SK-N-SH (cell line): Measurements from ENCODE around the gene DROSHA. TPM values are rescaled to one million over a fixed set of nuclear protein-coding genes. Genes with fewer than 3 reads are reported as not detected.

ENCODE experiments used
- CTCF ChIA-PET: fragments of 300-600, 350-600 bp; formaldehyde crosslinking; extraction: SDS; loops from one replicate; lab custom pipeline; 2021; lab: Yijun Ruan, JAX
- POLR2A ChIA-PET: fragments of 350-600 bp; sonication (Branson Sonifier 250); formaldehyde crosslinking; extraction: SDS; loops from one replicate; lab custom pipeline; 2020; ENCODE audit warnings: antibody characterized with exemption, inconsistent platforms; lab: Yijun Ruan, JAX
- DNase-seq: peaks from one replicate; pipeline ENCODE4 v3.0.0; 2012
- H2AFZ ChIP-seq: fragments of 200-600 bp; sonication (generic); 2 replicates; pipeline ENCODE4 v1.8.1; 2016; ENCODE audit warnings: antibody characterized with exemption, mild to moderate bottlenecking, low read depth
- H3F3A ChIP-seq: fragments of 200-600 bp; sonication (generic); replicated peaks from 2 replicates; pipeline ENCODE3; 2016; ENCODE audit warnings: antibody characterized with exemption, mild to moderate bottlenecking; ENCODE audit not compliant: insufficient read depth
- H3K27ac ChIP-seq, 2 experiments: fragments of 200-500 bp in 1 of 2; fragments of 200-600 bp in 1 of 2; sonication (Bioruptor generic) in 1 of 2; sonication (generic), shearing (Covaris generic) in 1 of 2; 2 replicates each; pipeline versions ENCODE4 v1.5.1 to v1.6.1; 2014 to 2016; ENCODE audit warnings: low read depth in 2 of 2, inconsistent platforms in 1 of 2, low read length in 1 of 2, mild to moderate bottlenecking in 1 of 2, mixed read lengths in 1 of 2
- H3K27me3 ChIP-seq: fragments of 200-600 bp; sonication (generic), shearing (Covaris generic); 2 replicates; pipeline ENCODE4 v1.6.1; 2016; ENCODE audit warnings: mixed run types; ENCODE audit not compliant: insufficient read depth
- H3K36me3 ChIP-seq, 2 experiments: fragments of 200-500 bp in 1 of 2; fragments of 200-600 bp in 1 of 2; sonication (Bioruptor generic) in 1 of 2; sonication (generic) in 1 of 2; replicated peaks in 1 of 2; 2 replicates each; pipeline versions ENCODE3 to v1.5.1; 2014 to 2016; ENCODE audit warnings: low read length in 1 of 2, mild to moderate bottlenecking in 1 of 2; ENCODE audit not compliant: insufficient read depth in 2 of 2, control insufficient read depth in 1 of 2
- H3K4me1 ChIP-seq, 2 experiments: fragments of 200-500 bp in 1 of 2; fragments of 200-600 bp in 1 of 2; sonication (Bioruptor generic) in 1 of 2; sonication (generic), shearing (Covaris generic) in 1 of 2; 2 replicates each; pipeline versions ENCODE4 v1.5.1 to v1.6.1; 2014 to 2016; ENCODE audit warnings: low read depth in 1 of 2, low read length in 1 of 2, mixed run types in 1 of 2; ENCODE audit not compliant: insufficient read depth in 2 of 2, control insufficient read depth in 1 of 2
- H3K4me2 ChIP-seq: fragments of 200-600 bp; sonication (generic), shearing (Covaris generic); 2 replicates; pipeline ENCODE4 v1.6.1; 2017; ENCODE audit warnings: mixed run types
- H3K4me3 ChIP-seq, 2 experiments: fragments of 200-500 bp in 1 of 2; fragments of 200-600 bp in 1 of 2; sonication (Bioruptor generic) in 1 of 2; sonication (generic), shearing (Covaris generic) in 1 of 2; 2 replicates each; pipeline versions ENCODE4 v1.5.1 to v1.8.1; 2014 to 2016; ENCODE audit warnings: low read depth in 2 of 2, inconsistent platforms in 1 of 2, low read length in 1 of 2, mild to moderate bottlenecking in 1 of 2, mixed read lengths in 1 of 2, moderate library complexity in 1 of 2
- H3K79me2 ChIP-seq: fragments of 200-600 bp; sonication (generic); 2 replicates; pipeline ENCODE4 v1.8.1; 2017; ENCODE audit warnings: mild to moderate bottlenecking; ENCODE audit not compliant: insufficient read depth
- H3K9ac ChIP-seq: fragments of 200-600 bp; sonication (generic); 2 replicates; pipeline ENCODE4 v1.6.1; 2017; ENCODE audit warnings: mixed run types
- H3K9me2 ChIP-seq: fragments of 200-600 bp; sonication (generic); 2 replicates; pipeline ENCODE4 v1.6.1; 2017; ENCODE audit warnings: mixed run types
- H3K9me3 ChIP-seq: fragments of 200-600 bp; sonication (generic); 2 replicates; pipeline ENCODE4 v1.6.1; 2017; ENCODE audit warnings: mixed run types, mild to moderate bottlenecking, moderate library complexity
- H4K20me1 ChIP-seq: fragments of 200-600 bp; sonication (generic); 2 replicates; pipeline ENCODE4 v1.6.1; 2017; ENCODE audit warnings: mild to moderate bottlenecking, mixed run types; ENCODE audit not compliant: insufficient read depth
- CHD2 ChIP-seq: fragments of 150-350 bp; IDR thresholded peaks from 2 replicates; pipeline ENCODE4 v1.6.1; 2018; ENCODE audit warnings: low read length; ENCODE audit not compliant: partially characterized antibody
- CTCF ChIP-seq: fragments of 200-600 bp; sonication (generic); IDR thresholded peaks from 2 replicates; pipeline ENCODE4 v1.6.1; 2017; ENCODE audit warnings: antibody characterized with exemption, mild to moderate bottlenecking, moderate library complexity
- EP300 ChIP-seq, 2 experiments: IDR thresholded peaks; 2 replicates each; pipeline versions ENCODE4 v1.4.0 to v1.6.1; 2012; ENCODE audit warnings: borderline replicate concordance in 1 of 2, low read depth in 1 of 2, low read length in 1 of 2
- EZH2phosphoT487 ChIP-seq: fragments of 200-600 bp; sonication (generic); IDR thresholded peaks from 2 replicates; pipeline ENCODE4 v1.6.1; 2017; ENCODE audit warnings: low read depth, mixed run types, mild to moderate bottlenecking, antibody characterized with exemption, moderate library complexity, borderline replicate concordance
- FOXJ3 ChIP-seq: sonication (generic); formaldehyde crosslinking; IDR thresholded peaks from 2 replicates; pipeline ENCODE4 v1.5.1; 2020; ENCODE audit warnings: mild to moderate bottlenecking, missing genetic modification reagents
- GABPA ChIP-seq: IDR thresholded peaks from 2 replicates; pipeline ENCODE4 v1.4.0; 2012; ENCODE audit warnings: low read depth, mild to moderate bottlenecking
- JUND ChIP-seq: IDR thresholded peaks from 2 replicates; pipeline ENCODE4 v1.4.0; 2012
- MAX ChIP-seq: IDR thresholded peaks from 2 replicates; pipeline ENCODE4 v1.4.0; 2012; ENCODE audit warnings: low read depth
- MEF2A ChIP-seq: IDR thresholded peaks from 2 replicates; pipeline ENCODE4 v1.4.0; 2012; ENCODE audit warnings: low read depth, borderline replicate concordance
- MXI1 ChIP-seq: IDR thresholded peaks from 2 replicates; pipeline ENCODE4 v1.6.1; 2012; ENCODE audit warnings: mild to moderate bottlenecking, low read depth, low read length, improper control_type of control experiment
- NFIC ChIP-seq: IDR thresholded peaks from 2 replicates; pipeline ENCODE4 v1.4.0; 2012; ENCODE audit warnings: borderline replicate concordance
- NRF1 ChIP-seq: IDR thresholded peaks from 2 replicates; pipeline ENCODE4 v1.6.1; 2012; ENCODE audit warnings: low read depth, mild to moderate bottlenecking, low read length
- POLR2AphosphoS5 ChIP-seq: IDR thresholded peaks from 2 replicates; pipeline ENCODE4 v1.6.1; 2012; ENCODE audit warnings: low read depth, low read length
- REST ChIP-seq: IDR thresholded peaks from 2 replicates; pipeline ENCODE4 v1.6.1; 2012; ENCODE audit warnings: mild to moderate bottlenecking, low read depth, low read length, moderate library complexity
- RFX5 ChIP-seq: IDR thresholded peaks from 2 replicates; pipeline ENCODE4 v1.6.1; 2012; ENCODE audit warnings: mild to moderate bottlenecking, improper control_type of control experiment, low read length
- RXRA ChIP-seq: IDR thresholded peaks from 2 replicates; pipeline ENCODE4 v1.4.0; 2012; ENCODE audit warnings: low read depth, mild to moderate bottlenecking, borderline replicate concordance
- SIN3A ChIP-seq: IDR thresholded peaks from 2 replicates; pipeline ENCODE4 v1.6.1; 2012; ENCODE audit warnings: low read depth, mild to moderate bottlenecking, low read length, moderate library complexity, borderline replicate concordance
- SMC3 ChIP-seq: IDR thresholded peaks from 2 replicates; pipeline ENCODE4 v1.6.1; 2012; ENCODE audit warnings: low read depth, low read length, improper control_type of control experiment
- TAF1 ChIP-seq: IDR thresholded peaks from 2 replicates; pipeline ENCODE4 v1.6.1; 2012; ENCODE audit warnings: low read depth, mild to moderate bottlenecking, low read length, moderate library complexity, borderline replicate concordance
- TCF12 ChIP-seq: IDR thresholded peaks from 2 replicates; pipeline ENCODE4 v1.4.0; 2012
- USF1 ChIP-seq: IDR thresholded peaks from 2 replicates; pipeline ENCODE4 v1.4.0; 2012; ENCODE audit warnings: low read depth, borderline replicate concordance
- WGBS: methylation state at CpG from one replicate; pipeline ENCODE4 v1.1.6; 2017; ENCODE audit warnings: low lambda C conversion rate; 5-methylcytosine and 5-hydroxymethylcytosine counted together
- polyA plus RNA-seq, 3 experiments: library from polyadenylated mRNA; depleted of rRNA; stranded (reverse); fragments of >200 nt; gene quantifications; 2 replicates each; pipeline ENCODE4 v1.2.3, GENCODE V29; 2012

DROSHA gene
- polyA plus RNA-seq, 1 of the 3 experiments (the other 2 are of a cell fraction), result 49.3 TPM

- no peak for DNase-seq
- ChIA-PET POLR2A (no interaction called here), CTCF (no interaction called here)
- Histone ChIP-seq H3K9me3 (no peaks in the 10 kb centered on the region), H3K36me3 (peaks cover 54 to 65% of the 10 kb centered on the region in 2 experiments), H3K9ac (no peak overlapping the region), H2AFZ (no peak overlapping the region), H3K9me2 (no peaks in the 10 kb centered on the region), H3K4me2 (no peak overlapping the region), H3K79me2 (no peaks in the 10 kb centered on the region), H3K4me3 (no peak overlapping the region), H4K20me1 (no peaks in the 10 kb centered on the region), H3F3A (no peaks in the 10 kb centered on the region), H3K27ac (no peak overlapping the region), H3K27me3 (no peaks in the 10 kb centered on the region), H3K4me1 (peaks cover 0 to 3% of the 10 kb centered on the region in 2 experiments; a peak in 2 of 4 replicates)
- TF ChIP-seq USF1 (no peak), MXI1 (no peak), TCF12 (no peak), SMC3 (no peak), REST (no peak), RFX5 (no peak), JUND (no peak), NFIC (no peak)
- WGBS, result 96% methylated on average over 4 of the region's 4 CpGs
Measured at GRCh38 chr5:31476738-31477141, 55.2 kb downstream of the DROSHA start.

GRCh38 chr5:31471916-31472315 lies 60.0 kb downstream of the DROSHA start:
- 94% methylated on average over 1 of the region's 1 CpG for WGBS
- Histone ChIP-seq H3K9me3 (no peaks in the 10 kb centered on the region), H3F3A (no peaks in the 10 kb centered on the region), H3K9ac (no peak overlapping the region), H3K27me3 (no peaks in the 10 kb centered on the region), H2AFZ (no peak overlapping the region), H3K4me3 (no peak overlapping the region), H3K4me2 (no peak overlapping the region), H4K20me1 (no peaks in the 10 kb centered on the region), H3K79me2 (no peaks in the 10 kb centered on the region), H3K9me2 (no peaks in the 10 kb centered on the region), H3K27ac (no peak overlapping the region), H3K36me3 (peaks cover 47 to 61% of the 10 kb centered on the region in 2 experiments), H3K4me1 (peaks cover 0 to 8% of the 10 kb centered on the region in 2 experiments; a peak in 1 of 4 replicates)
- CTCF ChIA-PET, result no interaction called here
- TF ChIP-seq SIN3A (no peak), CTCF (no peak), FOXJ3 (CRISPR knock-in tag) (no peak), EZH2phosphoT487 (no peak), GABPA (no peak), TCF12 (no peak), NRF1 (no peak), EP300 (IDR thresholded peaks at IDR 0.05; ENCODE audit: borderline replicate concordance in 1 of 2, low read depth in 1 of 2, low read length in 1 of 2) (no peak), CHD2 (no peak), MEF2A (no peak), NFIC (no peak), RXRA (no peak), TAF1 (no peak), MAX (no peak), POLR2AphosphoS5 (no peak)
- POLR2A ChIA-PET, result no interaction called here
- no peak for DNase-seq
